Neutrophil (primary cell): ENCODE data around the gene CC2D1A.

ENCODE experiments used
- H3K27ac ChIP-seq: fragments of 200-600 bp; sonication (generic); 2 replicates; pipeline ENCODE4 v1.5.1; 2016; ENCODE audit warnings: mild to moderate bottlenecking, moderate library complexity
- H3K27me3 ChIP-seq: fragments of 200-600 bp; sonication (generic); 2 replicates; pipeline ENCODE4 v1.6.0; 2016; ENCODE audit warnings: mild to moderate bottlenecking
- H3K36me3 ChIP-seq: fragments of 200-600 bp; sonication (generic); 2 replicates; pipeline ENCODE4 v1.5.1; 2017
- H3K4me1 ChIP-seq, 2 experiments: fragments of 200-600 bp in 1 of 2; sonication (generic) in 1 of 2; 1 replicate in 1 of 2; 2 replicates in 1 of 2; pipeline versions ENCODE4 v1.5.1 to v1.6.1; 2013 to 2016; ENCODE audit warnings: low read depth in 1 of 2, low read length in 1 of 2, mild to moderate bottlenecking in 1 of 2, moderate library complexity in 1 of 2; ENCODE audit not compliant: control insufficient read depth in 1 of 2, insufficient read depth in 1 of 2
- H3K4me3 ChIP-seq, 2 experiments: fragments of 200-600 bp in 1 of 2; sonication (generic) in 1 of 2; 1 replicate in 1 of 2; 2 replicates in 1 of 2; pipeline ENCODE4 v1.5.1; 2013 to 2016; ENCODE audit warnings: low read depth in 1 of 2, low read length in 1 of 2, mild to moderate bottlenecking in 1 of 2, moderate library complexity in 1 of 2
- H3K9me3 ChIP-seq: fragments of 200-600 bp; sonication (generic); 2 replicates; pipeline ENCODE4 v1.5.1; 2016
- CTCF ChIP-seq: fragments of 200-600 bp; sonication (generic); IDR thresholded peaks from 2 replicates; pipeline ENCODE4 v1.5.1; 2016; ENCODE audit warnings: antibody characterized with exemption

The CC2D1A gene

GRCh38 chr19:13888281-13888680 lies 17.7 kb upstream of the CC2D1A start:
- Histone ChIP-seq H3K36me3 (no peaks in the 10 kb centered on the region), H3K4me1 (no peaks in the 10 kb centered on the region), H3K27ac (no peak overlapping the region), H3K4me3 (no peak overlapping the region), H3K27me3 (peaks cover 14% of the 10 kb centered on the region), H3K9me3 (no peaks in the 10 kb centered on the region)
- TF ChIP-seq CTCF = no peak

DNA sequence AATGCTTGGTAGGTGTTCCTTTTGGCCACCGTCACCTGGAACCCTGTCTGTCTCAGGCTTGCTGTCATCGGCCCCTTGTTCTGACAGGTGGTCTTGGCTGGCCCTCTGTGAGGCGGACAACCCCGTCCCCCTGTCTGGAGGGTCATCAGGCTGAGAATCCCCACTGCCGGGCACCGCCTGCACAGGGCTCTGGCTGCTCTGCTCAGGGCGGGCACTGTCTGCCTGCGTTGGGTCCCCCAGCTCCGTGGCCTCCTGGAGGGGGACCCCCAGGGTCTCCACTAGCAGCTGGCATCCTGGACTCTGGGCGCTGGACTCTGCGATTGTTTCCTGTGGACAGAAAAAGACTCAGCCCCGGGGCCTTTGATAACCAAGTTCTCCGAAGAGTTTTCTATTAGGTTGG lies 15.9 kb upstream of the CC2D1A start:
- Histone ChIP-seq H3K36me3 (no peaks in the 10 kb centered on the region), H3K4me1 (no peaks in the 10 kb centered on the region), H3K9me3 (no peaks in the 10 kb centered on the region), H3K4me3 (no peak overlapping the region), H3K27me3 (peaks cover 11% of the 10 kb centered on the region), H3K27ac (no peak overlapping the region)
- no peak for TF ChIP-seq CTCF

DNA sequence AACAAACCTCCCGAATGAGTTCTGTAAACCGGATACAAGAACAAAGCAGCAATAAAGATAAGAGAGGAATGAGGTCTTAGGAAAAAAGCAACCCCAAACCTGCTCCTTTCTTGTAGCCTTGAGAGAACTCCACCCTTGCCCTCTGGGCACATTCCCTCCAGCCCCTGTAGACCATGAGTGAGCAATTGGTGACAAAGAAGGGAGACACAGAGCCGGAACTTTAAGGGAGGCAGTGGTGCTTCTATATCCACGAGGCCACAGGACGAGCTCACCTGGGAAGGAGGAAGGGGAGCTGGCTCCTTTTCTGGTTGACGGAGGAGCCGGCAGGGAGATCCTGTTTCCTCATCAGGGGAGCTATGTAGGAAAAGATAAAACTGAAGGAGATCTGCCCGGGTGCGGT lies 13.1 kb upstream of the CC2D1A start:
- Histone ChIP-seq H3K36me3 (no peaks in the 10 kb centered on the region), H3K9me3 (no peaks in the 10 kb centered on the region), H3K27ac (no peak overlapping the region), H3K27me3 (no peaks in the 10 kb centered on the region), H3K4me3 (no peak overlapping the region), H3K4me1 (no peaks in the 10 kb centered on the region)
- TF ChIP-seq CTCF = no peak

GRCh38 chr19:13894552-13894951 lies 11.4 kb upstream of the CC2D1A start:
- no peak for TF ChIP-seq CTCF
- no peaks in the 10 kb centered on the region for H3K9me3 ChIP-seq
- H3K27me3 ChIP-seq = no peaks in the 10 kb centered on the region
- no peaks in the 10 kb centered on the region for H3K36me3 ChIP-seq
- no peaks in the 10 kb centered on the region for H3K4me1 ChIP-seq
- no peak overlapping the region for H3K27ac ChIP-seq
- no peak overlapping the region for H3K4me3 ChIP-seq

DNA sequence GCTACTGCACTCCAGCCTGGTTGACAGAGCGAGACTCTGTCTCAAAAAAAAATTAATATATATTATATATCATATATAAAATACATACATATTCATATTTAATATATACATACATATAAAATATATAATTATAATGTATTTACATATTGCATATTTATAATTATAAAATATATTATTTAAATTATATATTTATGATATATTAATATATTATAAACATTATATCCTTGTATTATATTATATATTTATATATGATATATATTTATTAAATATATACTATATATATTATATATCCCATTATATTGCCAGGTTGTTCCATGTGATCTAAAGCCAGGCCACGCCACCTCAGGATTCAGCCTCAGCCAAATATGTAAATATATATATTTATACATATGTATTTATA lies 9.8 kb upstream of the CC2D1A start:
- no peak overlapping the region for H3K27ac ChIP-seq
- H3K36me3 ChIP-seq = no peaks in the 10 kb centered on the region
- no peak overlapping the region for H3K4me3 ChIP-seq
- H3K4me1 ChIP-seq = no peaks in the 10 kb centered on the region
- TF ChIP-seq CTCF = no peak
- no peaks in the 10 kb centered on the region for H3K9me3 ChIP-seq
- no peaks in the 10 kb centered on the region for H3K27me3 ChIP-seq

GRCh38 chr19:13899393-13899792 lies 6.6 kb upstream of the CC2D1A start:
- no peaks in the 10 kb centered on the region for H3K4me1 ChIP-seq
- H3K4me3 ChIP-seq = no peak overlapping the region
- no peaks in the 10 kb centered on the region for H3K27me3 ChIP-seq
- H3K9me3 ChIP-seq = no peaks in the 10 kb centered on the region
- TF ChIP-seq CTCF = no peak
- no peaks in the 10 kb centered on the region for H3K36me3 ChIP-seq
- H3K27ac ChIP-seq = no peak overlapping the region
